Measurements from ENCODE around the gene ATF6. TPM values are rescaled to one million over a fixed set of nuclear protein-coding genes. Genes with fewer than 3 reads are reported as not detected.

Gene ATF6
- total RNA-seq, 1 donor from 2014 or later, result 20.6 TPM

GRCh38 chr1:162009501-162010174 lies 243.5 kb downstream of the ATF6 start:
- no peak for DNase-seq (ENCODE audit: low read depth)
- H3K4me3 ChIP-seq (ENCODE audit: low read depth, low read length), result no peak overlapping the region
- TF ChIP-seq CTCF (conservative IDR thresholded peaks at IDR 0.05; ENCODE audit: low read depth, low read length), result no peak

GRCh38 chr1:162010175-162010506 lies 244.0 kb downstream of the ATF6 start:
- TF ChIP-seq CTCF (conservative IDR thresholded peaks at IDR 0.05; ENCODE audit: low read depth, low read length), result no peak
- no peak overlapping the region for H3K4me3 ChIP-seq (ENCODE audit: low read depth, low read length)
- DNase-seq (ENCODE audit: low read depth), result no peak

- no peak for DNase-seq (ENCODE audit: low read depth)
- no peak overlapping the region for H3K4me3 ChIP-seq (ENCODE audit: low read depth, low read length)
- TF ChIP-seq CTCF (conservative IDR thresholded peaks at IDR 0.05; ENCODE audit: low read depth, low read length), result no peak
Observed at GRCh38 chr1:162011337-162012012, 245.4 kb downstream of the ATF6 start.

GRCh38 chr1:162013289-162013688 lies 247.2 kb downstream of the ATF6 start:
- TF ChIP-seq CTCF (conservative IDR thresholded peaks at IDR 0.05; ENCODE audit: low read depth, low read length), result no peak
- no peak for DNase-seq (ENCODE audit: low read depth)
- no peak overlapping the region for H3K4me3 ChIP-seq (ENCODE audit: low read depth, low read length)

Other genes with a start within 250 kb of the ATF6 start
- 0.12 and 0.36 TPM in 2 replicates for gene HSPA6, start 241.8 kb upstream of the ATF6 start, total RNA-seq
- gene FCGR3A, start 216.5 kb upstream of the ATF6 start, total RNA-seq, result not detected in 2 replicates
- not detected in 2 replicates for gene FCGR3B, start 135.1 kb upstream of the ATF6 start, total RNA-seq
- not detected in 2 replicates for gene FCGR2B, start 103.2 kb upstream of the ATF6 start, total RNA-seq
- gene FCRLA, start 59.1 kb upstream of the ATF6 start, total RNA-seq, result 0.35 TPM in 1 of 2 replicates, not detected in the other
- gene FCRLB, start 44.8 kb upstream of the ATF6 start, total RNA-seq, result 1.5 and 3.6 TPM in 2 replicates
- 26.2 and 32.9 TPM in 2 replicates for gene DUSP12, start 16.5 kb upstream of the ATF6 start, total RNA-seq

All from epithelial cell of proximal tubule (primary cell).